AG10803 (cell line): Measurements from ENCODE around the gene CHRNA4.

ENCODE experiments used
- DNase-seq: peaks from one replicate; pipeline ENCODE4 v3.0.0; 2010; ENCODE audit warnings: low read depth
- H3K4me3 ChIP-seq: 2 replicates; pipeline ENCODE4 v1.5.1; 2011; ENCODE audit warnings: mild to moderate bottlenecking, low read length, control low read depth
- TF ChIP-seq, protein P1 (sequence below): conservative IDR thresholded peaks from 2 replicates; pipeline ENCODE4 v1.5.1; 2011; ENCODE audit warnings: mild to moderate bottlenecking, low read length, control low read depth, inconsistent platforms

Gene CHRNA4

GRCh38 chr20:63317601-63318291 lies 43.4 kb downstream of the CHRNA4 start:
- TF ChIP-seq, protein P1, sequence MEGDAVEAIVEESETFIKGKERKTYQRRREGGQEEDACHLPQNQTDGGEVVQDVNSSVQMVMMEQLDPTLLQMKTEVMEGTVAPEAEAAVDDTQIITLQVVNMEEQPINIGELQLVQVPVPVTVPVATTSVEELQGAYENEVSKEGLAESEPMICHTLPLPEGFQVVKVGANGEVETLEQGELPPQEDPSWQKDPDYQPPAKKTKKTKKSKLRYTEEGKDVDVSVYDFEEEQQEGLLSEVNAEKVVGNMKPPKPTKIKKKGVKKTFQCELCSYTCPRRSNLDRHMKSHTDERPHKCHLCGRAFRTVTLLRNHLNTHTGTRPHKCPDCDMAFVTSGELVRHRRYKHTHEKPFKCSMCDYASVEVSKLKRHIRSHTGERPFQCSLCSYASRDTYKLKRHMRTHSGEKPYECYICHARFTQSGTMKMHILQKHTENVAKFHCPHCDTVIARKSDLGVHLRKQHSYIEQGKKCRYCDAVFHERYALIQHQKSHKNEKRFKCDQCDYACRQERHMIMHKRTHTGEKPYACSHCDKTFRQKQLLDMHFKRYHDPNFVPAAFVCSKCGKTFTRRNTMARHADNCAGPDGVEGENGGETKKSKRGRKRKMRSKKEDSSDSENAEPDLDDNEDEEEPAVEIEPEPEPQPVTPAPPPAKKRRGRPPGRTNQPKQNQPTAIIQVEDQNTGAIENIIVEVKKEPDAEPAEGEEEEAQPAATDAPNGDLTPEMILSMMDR = no peak
- DNase-seq = no peak

GRCh38 chr20:63317061-63317460 lies 44.1 kb downstream of the CHRNA4 start:
- TF ChIP-seq, protein P1 = no peak
- H3K4me3 ChIP-seq = no peak overlapping the region
- DNase-seq = no peak

More at GRCh38 chr20:63317601-63318291, 43.4 kb downstream of the CHRNA4 start:
- H3K4me3 ChIP-seq = no peak overlapping the region

GRCh38 chr20:63316502-63316921 lies 44.6 kb downstream of the CHRNA4 start:
- H3K4me3 ChIP-seq = no peak overlapping the region
- TF ChIP-seq, protein P1 = no peak
- DNase-seq = no peak

GRCh38 chr20:63315731-63316491 lies 45.2 kb downstream of the CHRNA4 start:
- H3K4me3 ChIP-seq = no peak overlapping the region
- DNase-seq = no peak
- TF ChIP-seq, protein P1 = no peak

- H3K4me3 ChIP-seq = no peak overlapping the region
- DNase-seq = no peak
- TF ChIP-seq, protein P1 = no peak
These were observed 45.9 kb downstream of the CHRNA4 start for GRCh38 chr20:63315240-63315689.

DNA sequence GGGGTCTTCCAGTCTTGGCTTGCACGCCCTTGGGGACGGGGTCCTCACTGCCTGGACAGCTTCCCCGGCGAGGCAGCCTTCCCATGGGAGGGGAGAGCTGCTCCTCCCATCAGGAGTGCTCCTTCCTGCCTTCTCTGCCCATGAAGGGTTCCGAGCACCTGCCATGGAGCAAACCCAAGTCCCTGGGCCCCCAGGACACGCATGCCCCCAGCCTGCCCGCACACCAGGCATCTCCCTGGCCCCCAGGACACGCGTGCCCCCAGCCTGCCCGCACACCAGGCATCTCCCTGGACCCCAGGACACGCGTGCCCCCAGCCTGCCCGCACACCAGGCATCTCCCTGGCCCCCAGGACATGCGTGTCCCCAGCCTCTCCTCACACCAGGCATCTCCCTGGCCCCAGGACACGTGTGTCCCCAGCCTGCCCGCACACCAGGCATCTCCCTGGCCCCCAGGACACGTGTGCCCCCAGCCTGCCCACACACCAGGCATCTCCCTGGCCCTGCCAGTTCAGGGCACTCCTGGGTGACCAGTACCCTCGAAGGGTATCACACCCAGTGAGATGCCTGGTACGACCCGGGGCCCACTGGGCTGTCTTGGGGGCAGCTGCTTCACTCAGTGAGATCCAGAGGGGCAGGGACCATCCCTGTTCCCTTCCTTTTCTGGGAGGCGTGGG lies 46.4 kb downstream of the CHRNA4 start:
- TF ChIP-seq, protein P1 = no peak
- H3K4me3 ChIP-seq = no peak overlapping the region
- no peak for DNase-seq
